SK-N-SH (cell line): ENCODE measurements around the gene WDR91. TPM values are rescaled to one million over a fixed set of nuclear protein-coding genes. Genes with fewer than 3 reads are reported as not detected.

ENCODE experiments used
- CTCF ChIA-PET: fragments of 300-600, 350-600 bp; formaldehyde crosslinking; extraction: SDS; loops from one replicate; lab custom pipeline; 2021; lab: Yijun Ruan, JAX
- POLR2A ChIA-PET: fragments of 350-600 bp; sonication (Branson Sonifier 250); formaldehyde crosslinking; extraction: SDS; loops from one replicate; lab custom pipeline; 2020; ENCODE audit warnings: antibody characterized with exemption, inconsistent platforms; lab: Yijun Ruan, JAX
- DNase-seq: peaks from one replicate; pipeline ENCODE4 v3.0.0; 2012
- H2AFZ ChIP-seq: fragments of 200-600 bp; sonication (generic); 2 replicates; pipeline ENCODE4 v1.8.1; 2016; ENCODE audit warnings: antibody characterized with exemption, mild to moderate bottlenecking, low read depth
- H3F3A ChIP-seq: fragments of 200-600 bp; sonication (generic); replicated peaks from 2 replicates; pipeline ENCODE3; 2016; ENCODE audit warnings: antibody characterized with exemption, mild to moderate bottlenecking; ENCODE audit not compliant: insufficient read depth
- H3K27ac ChIP-seq, 2 experiments: fragments of 200-500 bp in 1 of 2; fragments of 200-600 bp in 1 of 2; sonication (Bioruptor generic) in 1 of 2; sonication (generic), shearing (Covaris generic) in 1 of 2; 2 replicates each; pipeline versions ENCODE4 v1.5.1 to v1.6.1; 2014 to 2016; ENCODE audit warnings: low read depth in 2 of 2, inconsistent platforms in 1 of 2, low read length in 1 of 2, mild to moderate bottlenecking in 1 of 2, mixed read lengths in 1 of 2
- H3K27me3 ChIP-seq: fragments of 200-600 bp; sonication (generic), shearing (Covaris generic); 2 replicates; pipeline ENCODE4 v1.6.1; 2016; ENCODE audit warnings: mixed run types; ENCODE audit not compliant: insufficient read depth
- H3K36me3 ChIP-seq, 2 experiments: fragments of 200-500 bp in 1 of 2; fragments of 200-600 bp in 1 of 2; sonication (Bioruptor generic) in 1 of 2; sonication (generic) in 1 of 2; replicated peaks in 1 of 2; 2 replicates each; pipeline versions ENCODE3 to v1.5.1; 2014 to 2016; ENCODE audit warnings: low read length in 1 of 2, mild to moderate bottlenecking in 1 of 2; ENCODE audit not compliant: insufficient read depth in 2 of 2, control insufficient read depth in 1 of 2
- H3K4me1 ChIP-seq, 2 experiments: fragments of 200-500 bp in 1 of 2; fragments of 200-600 bp in 1 of 2; sonication (Bioruptor generic) in 1 of 2; sonication (generic), shearing (Covaris generic) in 1 of 2; 2 replicates each; pipeline versions ENCODE4 v1.5.1 to v1.6.1; 2014 to 2016; ENCODE audit warnings: low read depth in 1 of 2, low read length in 1 of 2, mixed run types in 1 of 2; ENCODE audit not compliant: insufficient read depth in 2 of 2, control insufficient read depth in 1 of 2
- H3K4me2 ChIP-seq: fragments of 200-600 bp; sonication (generic), shearing (Covaris generic); 2 replicates; pipeline ENCODE4 v1.6.1; 2017; ENCODE audit warnings: mixed run types
- H3K4me3 ChIP-seq, 2 experiments: fragments of 200-500 bp in 1 of 2; fragments of 200-600 bp in 1 of 2; sonication (Bioruptor generic) in 1 of 2; sonication (generic), shearing (Covaris generic) in 1 of 2; 2 replicates each; pipeline versions ENCODE4 v1.5.1 to v1.8.1; 2014 to 2016; ENCODE audit warnings: low read depth in 2 of 2, inconsistent platforms in 1 of 2, low read length in 1 of 2, mild to moderate bottlenecking in 1 of 2, mixed read lengths in 1 of 2, moderate library complexity in 1 of 2
- H3K79me2 ChIP-seq: fragments of 200-600 bp; sonication (generic); 2 replicates; pipeline ENCODE4 v1.8.1; 2017; ENCODE audit warnings: mild to moderate bottlenecking; ENCODE audit not compliant: insufficient read depth
- H3K9ac ChIP-seq: fragments of 200-600 bp; sonication (generic); 2 replicates; pipeline ENCODE4 v1.6.1; 2017; ENCODE audit warnings: mixed run types
- H3K9me2 ChIP-seq: fragments of 200-600 bp; sonication (generic); 2 replicates; pipeline ENCODE4 v1.6.1; 2017; ENCODE audit warnings: mixed run types
- H3K9me3 ChIP-seq: fragments of 200-600 bp; sonication (generic); 2 replicates; pipeline ENCODE4 v1.6.1; 2017; ENCODE audit warnings: mixed run types, mild to moderate bottlenecking, moderate library complexity
- H4K20me1 ChIP-seq: fragments of 200-600 bp; sonication (generic); 2 replicates; pipeline ENCODE4 v1.6.1; 2017; ENCODE audit warnings: mild to moderate bottlenecking, mixed run types; ENCODE audit not compliant: insufficient read depth
- ELF1 ChIP-seq: IDR thresholded peaks from 2 replicates; pipeline ENCODE4 v1.4.0; 2012
- EZH2phosphoT487 ChIP-seq: fragments of 200-600 bp; sonication (generic); IDR thresholded peaks from 2 replicates; pipeline ENCODE4 v1.6.1; 2017; ENCODE audit warnings: low read depth, mixed run types, mild to moderate bottlenecking, antibody characterized with exemption, moderate library complexity, borderline replicate concordance
- FOSL2 ChIP-seq: IDR thresholded peaks from 2 replicates; pipeline ENCODE4 v1.4.0; 2012; ENCODE audit warnings: low read depth, mild to moderate bottlenecking, moderate library complexity, borderline replicate concordance
- FOXJ3 ChIP-seq: sonication (generic); formaldehyde crosslinking; IDR thresholded peaks from 2 replicates; pipeline ENCODE4 v1.5.1; 2020; ENCODE audit warnings: mild to moderate bottlenecking, missing genetic modification reagents
- NFIC ChIP-seq: IDR thresholded peaks from 2 replicates; pipeline ENCODE4 v1.4.0; 2012; ENCODE audit warnings: borderline replicate concordance
- NRF1 ChIP-seq: IDR thresholded peaks from 2 replicates; pipeline ENCODE4 v1.6.1; 2012; ENCODE audit warnings: low read depth, mild to moderate bottlenecking, low read length
- POLR2AphosphoS5 ChIP-seq: IDR thresholded peaks from 2 replicates; pipeline ENCODE4 v1.6.1; 2012; ENCODE audit warnings: low read depth, low read length
- RCOR1 ChIP-seq: fragments of 150-350 bp; IDR thresholded peaks from 2 replicates; pipeline ENCODE4 v1.6.1; 2017; ENCODE audit warnings: antibody characterized with exemption, low read length
- SIN3A ChIP-seq: IDR thresholded peaks from 2 replicates; pipeline ENCODE4 v1.6.1; 2012; ENCODE audit warnings: low read depth, mild to moderate bottlenecking, low read length, moderate library complexity, borderline replicate concordance
- SMC3 ChIP-seq: IDR thresholded peaks from 2 replicates; pipeline ENCODE4 v1.6.1; 2012; ENCODE audit warnings: low read depth, low read length, improper control_type of control experiment
- TAF1 ChIP-seq: IDR thresholded peaks from 2 replicates; pipeline ENCODE4 v1.6.1; 2012; ENCODE audit warnings: low read depth, mild to moderate bottlenecking, low read length, moderate library complexity, borderline replicate concordance
- TCF12 ChIP-seq: IDR thresholded peaks from 2 replicates; pipeline ENCODE4 v1.4.0; 2012
- YY1 ChIP-seq: IDR thresholded peaks from 2 replicates; pipeline ENCODE4 v1.4.0; 2012; ENCODE audit warnings: low read depth, mild to moderate bottlenecking
- WGBS: methylation state at CpG from one replicate; pipeline ENCODE4 v1.1.6; 2017; ENCODE audit warnings: low lambda C conversion rate; 5-methylcytosine and 5-hydroxymethylcytosine counted together
- polyA plus RNA-seq, 3 experiments: library from polyadenylated mRNA; depleted of rRNA; stranded (reverse); fragments of >200 nt; gene quantifications; 2 replicates each; pipeline ENCODE4 v1.2.3, GENCODE V29; 2012
- TF ChIP-seq, protein P1 (sequence below): fragments of 200-600 bp; sonication (generic); IDR thresholded peaks from 2 replicates; pipeline ENCODE4 v1.6.1; 2017; ENCODE audit warnings: antibody characterized with exemption, mild to moderate bottlenecking, moderate library complexity
- TF ChIP-seq, protein P2 (sequence below): fragments of 150-350 bp; IDR thresholded peaks from 2 replicates; pipeline ENCODE4 v1.6.1; 2016; ENCODE audit warnings: mild to moderate bottlenecking, low read depth, low read length
- TF ChIP-seq, protein P3 (sequence below): fragments of 150-350 bp; IDR thresholded peaks from 2 replicates; pipeline ENCODE4 v1.6.1; 2017; ENCODE audit warnings: antibody characterized with exemption, low read length, low read depth, borderline replicate concordance
- TF ChIP-seq, protein P4 (sequence below): IDR thresholded peaks from 2 replicates; pipeline ENCODE4 v1.4.0; 2012; ENCODE audit warnings: low read depth, borderline replicate concordance
- TF ChIP-seq, protein P5 (sequence below): IDR thresholded peaks from 2 replicates; pipeline ENCODE4; 2012
- TF ChIP-seq, protein P6 (sequence below): IDR thresholded peaks from 2 replicates; pipeline ENCODE4 v1.4.0; 2012; ENCODE audit warnings: low read depth, borderline replicate concordance

The WDR91 gene
- polyA plus RNA-seq, 1 of the 3 experiments (the other 2 are of a cell fraction), result 8.4 TPM

DNA sequence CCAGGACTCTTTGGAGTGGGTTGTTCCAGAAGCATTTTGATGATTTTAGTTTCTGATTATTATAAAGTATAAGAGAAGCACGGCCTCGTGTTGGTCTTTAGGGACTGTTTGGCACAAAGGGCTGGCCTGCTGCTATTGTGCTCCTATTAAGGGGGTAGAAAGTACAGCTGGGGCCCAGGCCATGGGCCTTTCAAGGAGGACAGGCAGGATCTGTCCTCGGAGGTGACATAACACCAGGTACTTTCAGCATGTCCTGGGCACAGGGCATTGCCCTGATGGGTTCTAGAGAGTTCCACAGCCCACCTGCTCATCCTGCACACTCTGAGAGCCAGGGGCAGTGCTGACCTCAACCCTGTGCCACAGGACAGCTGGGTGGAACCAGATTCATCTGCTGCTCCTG is 47.3 kb upstream of the WDR91 start:
- ChIA-PET POLR2A (no interaction called here), CTCF (interaction anchor here (0.8 to 2.5 kb wide), 7 partner anchors 9 to 387 kb away, joined by 3 to 7 read pairs (median 4); no protein-coding TSS in a partner anchor)
- 34% methylated on average over 3 of the region's 3 CpGs for WGBS

More for the DNA sequence above, 47.3 kb upstream of the WDR91 start:
- Histone ChIP-seq H3K27ac (no peak overlapping the region), H3K4me3 (no peak overlapping the region), H3K27me3 (no peaks in the 10 kb centered on the region), H4K20me1 (no peaks in the 10 kb centered on the region), H3K9me2 (no peaks in the 10 kb centered on the region), H3K4me1 (peaks cover 16 to 24% of the 10 kb centered on the region in 2 experiments; a peak in 3 of 4 replicates), H3K4me2 (no peak overlapping the region), H3K9me3 (no peaks in the 10 kb centered on the region), H2AFZ (no peak overlapping the region), H3K79me2 (no peaks in the 10 kb centered on the region), H3K9ac (no peak overlapping the region), H3K36me3 (no peaks in the 10 kb centered on the region), H3F3A (peaks cover 17% of the 10 kb centered on the region)
- no peak for DNase-seq
- TF ChIP-seq, protein P1, sequence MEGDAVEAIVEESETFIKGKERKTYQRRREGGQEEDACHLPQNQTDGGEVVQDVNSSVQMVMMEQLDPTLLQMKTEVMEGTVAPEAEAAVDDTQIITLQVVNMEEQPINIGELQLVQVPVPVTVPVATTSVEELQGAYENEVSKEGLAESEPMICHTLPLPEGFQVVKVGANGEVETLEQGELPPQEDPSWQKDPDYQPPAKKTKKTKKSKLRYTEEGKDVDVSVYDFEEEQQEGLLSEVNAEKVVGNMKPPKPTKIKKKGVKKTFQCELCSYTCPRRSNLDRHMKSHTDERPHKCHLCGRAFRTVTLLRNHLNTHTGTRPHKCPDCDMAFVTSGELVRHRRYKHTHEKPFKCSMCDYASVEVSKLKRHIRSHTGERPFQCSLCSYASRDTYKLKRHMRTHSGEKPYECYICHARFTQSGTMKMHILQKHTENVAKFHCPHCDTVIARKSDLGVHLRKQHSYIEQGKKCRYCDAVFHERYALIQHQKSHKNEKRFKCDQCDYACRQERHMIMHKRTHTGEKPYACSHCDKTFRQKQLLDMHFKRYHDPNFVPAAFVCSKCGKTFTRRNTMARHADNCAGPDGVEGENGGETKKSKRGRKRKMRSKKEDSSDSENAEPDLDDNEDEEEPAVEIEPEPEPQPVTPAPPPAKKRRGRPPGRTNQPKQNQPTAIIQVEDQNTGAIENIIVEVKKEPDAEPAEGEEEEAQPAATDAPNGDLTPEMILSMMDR, result no peak
- TF ChIP-seq RCOR1 (no peak), FOXJ3 (CRISPR knock-in tag) (no peak), ELF1 (no peak), FOSL2 (no peak), TAF1 (no peak), POLR2AphosphoS5 (no peak), NRF1 (no peak), EZH2phosphoT487 (no peak), SIN3A (no peak), NFIC (no peak), TCF12 (no peak), YY1 (no peak), SMC3 (no peak)
- TF ChIP-seq, protein P2, sequence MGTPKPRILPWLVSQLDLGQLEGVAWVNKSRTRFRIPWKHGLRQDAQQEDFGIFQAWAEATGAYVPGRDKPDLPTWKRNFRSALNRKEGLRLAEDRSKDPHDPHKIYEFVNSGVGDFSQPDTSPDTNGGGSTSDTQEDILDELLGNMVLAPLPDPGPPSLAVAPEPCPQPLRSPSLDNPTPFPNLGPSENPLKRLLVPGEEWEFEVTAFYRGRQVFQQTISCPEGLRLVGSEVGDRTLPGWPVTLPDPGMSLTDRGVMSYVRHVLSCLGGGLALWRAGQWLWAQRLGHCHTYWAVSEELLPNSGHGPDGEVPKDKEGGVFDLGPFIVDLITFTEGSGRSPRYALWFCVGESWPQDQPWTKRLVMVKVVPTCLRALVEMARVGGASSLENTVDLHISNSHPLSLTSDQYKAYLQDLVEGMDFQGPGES, result no peak
- TF ChIP-seq, protein P3, sequence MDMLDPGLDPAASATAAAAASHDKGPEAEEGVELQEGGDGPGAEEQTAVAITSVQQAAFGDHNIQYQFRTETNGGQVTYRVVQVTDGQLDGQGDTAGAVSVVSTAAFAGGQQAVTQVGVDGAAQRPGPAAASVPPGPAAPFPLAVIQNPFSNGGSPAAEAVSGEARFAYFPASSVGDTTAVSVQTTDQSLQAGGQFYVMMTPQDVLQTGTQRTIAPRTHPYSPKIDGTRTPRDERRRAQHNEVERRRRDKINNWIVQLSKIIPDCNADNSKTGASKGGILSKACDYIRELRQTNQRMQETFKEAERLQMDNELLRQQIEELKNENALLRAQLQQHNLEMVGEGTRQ, result no peak
- TF ChIP-seq, protein P4, sequence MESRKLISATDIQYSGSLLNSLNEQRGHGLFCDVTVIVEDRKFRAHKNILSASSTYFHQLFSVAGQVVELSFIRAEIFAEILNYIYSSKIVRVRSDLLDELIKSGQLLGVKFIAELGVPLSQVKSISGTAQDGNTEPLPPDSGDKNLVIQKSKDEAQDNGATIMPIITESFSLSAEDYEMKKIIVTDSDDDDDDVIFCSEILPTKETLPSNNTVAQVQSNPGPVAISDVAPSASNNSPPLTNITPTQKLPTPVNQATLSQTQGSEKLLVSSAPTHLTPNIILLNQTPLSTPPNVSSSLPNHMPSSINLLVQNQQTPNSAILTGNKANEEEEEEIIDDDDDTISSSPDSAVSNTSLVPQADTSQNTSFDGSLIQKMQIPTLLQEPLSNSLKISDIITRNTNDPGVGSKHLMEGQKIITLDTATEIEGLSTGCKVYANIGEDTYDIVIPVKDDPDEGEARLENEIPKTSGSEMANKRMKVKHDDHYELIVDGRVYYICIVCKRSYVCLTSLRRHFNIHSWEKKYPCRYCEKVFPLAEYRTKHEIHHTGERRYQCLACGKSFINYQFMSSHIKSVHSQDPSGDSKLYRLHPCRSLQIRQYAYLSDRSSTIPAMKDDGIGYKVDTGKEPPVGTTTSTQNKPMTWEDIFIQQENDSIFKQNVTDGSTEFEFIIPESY, result no peak
- TF ChIP-seq, protein P5, sequence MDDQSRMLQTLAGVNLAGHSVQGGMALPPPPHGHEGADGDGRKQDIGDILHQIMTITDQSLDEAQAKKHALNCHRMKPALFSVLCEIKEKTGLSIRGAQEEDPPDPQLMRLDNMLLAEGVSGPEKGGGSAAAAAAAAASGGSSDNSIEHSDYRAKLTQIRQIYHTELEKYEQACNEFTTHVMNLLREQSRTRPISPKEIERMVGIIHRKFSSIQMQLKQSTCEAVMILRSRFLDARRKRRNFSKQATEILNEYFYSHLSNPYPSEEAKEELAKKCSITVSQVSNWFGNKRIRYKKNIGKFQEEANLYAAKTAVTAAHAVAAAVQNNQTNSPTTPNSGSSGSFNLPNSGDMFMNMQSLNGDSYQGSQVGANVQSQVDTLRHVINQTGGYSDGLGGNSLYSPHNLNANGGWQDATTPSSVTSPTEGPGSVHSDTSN, result no peak
- TF ChIP-seq, protein P6, sequence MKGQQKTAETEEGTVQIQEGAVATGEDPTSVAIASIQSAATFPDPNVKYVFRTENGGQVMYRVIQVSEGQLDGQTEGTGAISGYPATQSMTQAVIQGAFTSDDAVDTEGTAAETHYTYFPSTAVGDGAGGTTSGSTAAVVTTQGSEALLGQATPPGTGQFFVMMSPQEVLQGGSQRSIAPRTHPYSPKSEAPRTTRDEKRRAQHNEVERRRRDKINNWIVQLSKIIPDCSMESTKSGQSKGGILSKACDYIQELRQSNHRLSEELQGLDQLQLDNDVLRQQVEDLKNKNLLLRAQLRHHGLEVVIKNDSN, result no peak
